ENCODE results near the gene FGG.

Gene FGG

GRCh38 chr4:154640999-154641398 is 28.5 kb upstream of the FGG start:
- no peak for DNase-seq (ENCODE audit: extremely low read depth, insufficient read length)
- Histone ChIP-seq H3K36me3 (ENCODE audit: control insufficient read depth, insufficient read depth, low read length) (no peaks in the 10 kb centered on the region), H3K4me3 (replicated peaks; ENCODE audit: low read depth, low read length) (no peak overlapping the region), H3K27me3 (replicated peaks; ENCODE audit: control insufficient read depth, insufficient read depth, low read length) (no peaks in the 10 kb centered on the region)
- TF ChIP-seq CTCF (IDR thresholded peaks at IDR 0.05; ENCODE audit: insufficient read depth, low read length, poor library complexity, severe bottlenecking) = no peak

- Histone ChIP-seq H3K4me3 (replicated peaks; ENCODE audit: low read depth, low read length) (no peak overlapping the region), H3K27me3 (replicated peaks; ENCODE audit: control insufficient read depth, insufficient read depth, low read length) (no peaks in the 10 kb centered on the region), H3K36me3 (ENCODE audit: control insufficient read depth, insufficient read depth, low read length) (no peaks in the 10 kb centered on the region)
- TF ChIP-seq CTCF (IDR thresholded peaks at IDR 0.05; ENCODE audit: insufficient read depth, low read length, poor library complexity, severe bottlenecking) = no peak
- DNase-seq (ENCODE audit: extremely low read depth, insufficient read length) = no peak
Observed at GRCh38 chr4:154634058-154634457, 21.6 kb upstream of the FGG start.

GRCh38 chr4:154631828-154632227 is 19.4 kb upstream of the FGG start:
- Histone ChIP-seq H3K4me3 (replicated peaks; ENCODE audit: low read depth, low read length) (no peak overlapping the region), H3K36me3 (ENCODE audit: control insufficient read depth, insufficient read depth, low read length) (no peaks in the 10 kb centered on the region), H3K27me3 (replicated peaks; ENCODE audit: control insufficient read depth, insufficient read depth, low read length) (no peaks in the 10 kb centered on the region; the same call in 1 of the 2 replicates)
- DNase-seq (ENCODE audit: extremely low read depth, insufficient read length) = no peak
- no peak for TF ChIP-seq CTCF (IDR thresholded peaks at IDR 0.05; ENCODE audit: insufficient read depth, low read length, poor library complexity, severe bottlenecking)

GRCh38 chr4:154630324-154630723 is 17.9 kb upstream of the FGG start:
- Histone ChIP-seq H3K4me3 (replicated peaks; ENCODE audit: low read depth, low read length) (no peak overlapping the region), H3K36me3 (ENCODE audit: control insufficient read depth, insufficient read depth, low read length) (no peaks in the 10 kb centered on the region), H3K27me3 (replicated peaks; ENCODE audit: control insufficient read depth, insufficient read depth, low read length) (no peaks in the 10 kb centered on the region; the same call in 1 of the 2 replicates)
- TF ChIP-seq CTCF (IDR thresholded peaks at IDR 0.05; ENCODE audit: insufficient read depth, low read length, poor library complexity, severe bottlenecking) = no peak
- DNase-seq (ENCODE audit: extremely low read depth, insufficient read length) = no peak

GRCh38 chr4:154626793-154627484 is 14.5 kb upstream of the FGG start:
- DNase-seq (ENCODE audit: extremely low read depth, insufficient read length) = peak; percentile 73
- Histone ChIP-seq H3K27me3 (replicated peaks; ENCODE audit: control insufficient read depth, insufficient read depth, low read length) (no peaks in the 10 kb centered on the region; the same call in 1 of the 2 replicates), H3K36me3 (ENCODE audit: control insufficient read depth, insufficient read depth, low read length) (no peaks in the 10 kb centered on the region), H3K4me3 (replicated peaks; ENCODE audit: low read depth, low read length) (peak overlapping the region; percentile 15; the same call in 1 of the 2 replicates)
- TF ChIP-seq CTCF (IDR thresholded peaks at IDR 0.05; ENCODE audit: insufficient read depth, low read length, poor library complexity, severe bottlenecking) = peak; percentile 93
